Measurements from ENCODE around the gene NDUFC1.

DNA sequence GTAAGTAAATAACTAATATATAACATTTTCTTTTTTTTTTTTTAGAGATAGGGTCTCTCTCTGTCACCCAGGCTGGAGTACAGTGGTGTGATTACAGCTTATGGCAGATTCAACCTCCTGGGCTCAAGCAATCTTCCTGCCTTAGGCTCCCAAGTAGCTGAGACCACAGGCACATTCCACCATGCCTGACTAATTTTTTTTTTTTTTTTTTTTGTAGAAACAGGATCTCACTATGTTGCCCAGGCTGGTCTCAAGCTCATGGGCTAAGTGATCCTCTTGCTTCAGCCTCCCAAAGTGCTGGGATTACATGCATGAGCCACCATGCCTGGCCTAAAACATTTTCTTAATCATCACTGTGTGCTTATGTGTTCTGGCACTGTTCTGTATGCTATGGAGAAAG lies 55.0 kb downstream of the NDUFC1 start:
- TF ChIP-seq RAD21 (IDR thresholded peaks at IDR 0.05; ENCODE audit: low read length) (no peak), POLR2A (IDR thresholded peaks at IDR 0.05; ENCODE audit: low read depth, low read length) (no peak), FOS (IDR thresholded peaks at IDR 0.05; ENCODE audit: low read depth, low read length) (no peak), CHD1 (IDR thresholded peaks at IDR 0.05; ENCODE audit: low read depth, low read length) (no peak), RCOR1 (IDR thresholded peaks at IDR 0.05; ENCODE audit: insufficient replicate concordance, low read length) (no peak), MXI1 (IDR thresholded peaks at IDR 0.05; ENCODE audit: borderline replicate concordance, low read depth, low read length) (no peak), CEBPB (IDR thresholded peaks at IDR 0.05; ENCODE audit: low read depth, low read length) (no peak), BHLHE40 (IDR thresholded peaks at IDR 0.05; ENCODE audit: low read depth, low read length) (no peak), RFX5 (IDR thresholded peaks at IDR 0.05; ENCODE audit: low read depth, low read length) (no peak), MAFK (IDR thresholded peaks at IDR 0.05; ENCODE audit: low read depth, low read length) (no peak)
- TF ChIP-seq, protein P1, sequence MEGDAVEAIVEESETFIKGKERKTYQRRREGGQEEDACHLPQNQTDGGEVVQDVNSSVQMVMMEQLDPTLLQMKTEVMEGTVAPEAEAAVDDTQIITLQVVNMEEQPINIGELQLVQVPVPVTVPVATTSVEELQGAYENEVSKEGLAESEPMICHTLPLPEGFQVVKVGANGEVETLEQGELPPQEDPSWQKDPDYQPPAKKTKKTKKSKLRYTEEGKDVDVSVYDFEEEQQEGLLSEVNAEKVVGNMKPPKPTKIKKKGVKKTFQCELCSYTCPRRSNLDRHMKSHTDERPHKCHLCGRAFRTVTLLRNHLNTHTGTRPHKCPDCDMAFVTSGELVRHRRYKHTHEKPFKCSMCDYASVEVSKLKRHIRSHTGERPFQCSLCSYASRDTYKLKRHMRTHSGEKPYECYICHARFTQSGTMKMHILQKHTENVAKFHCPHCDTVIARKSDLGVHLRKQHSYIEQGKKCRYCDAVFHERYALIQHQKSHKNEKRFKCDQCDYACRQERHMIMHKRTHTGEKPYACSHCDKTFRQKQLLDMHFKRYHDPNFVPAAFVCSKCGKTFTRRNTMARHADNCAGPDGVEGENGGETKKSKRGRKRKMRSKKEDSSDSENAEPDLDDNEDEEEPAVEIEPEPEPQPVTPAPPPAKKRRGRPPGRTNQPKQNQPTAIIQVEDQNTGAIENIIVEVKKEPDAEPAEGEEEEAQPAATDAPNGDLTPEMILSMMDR (conservative IDR thresholded peaks at IDR 0.05; ENCODE audit: low read depth, low read length) = no peak
- TF ChIP-seq, protein P2, sequence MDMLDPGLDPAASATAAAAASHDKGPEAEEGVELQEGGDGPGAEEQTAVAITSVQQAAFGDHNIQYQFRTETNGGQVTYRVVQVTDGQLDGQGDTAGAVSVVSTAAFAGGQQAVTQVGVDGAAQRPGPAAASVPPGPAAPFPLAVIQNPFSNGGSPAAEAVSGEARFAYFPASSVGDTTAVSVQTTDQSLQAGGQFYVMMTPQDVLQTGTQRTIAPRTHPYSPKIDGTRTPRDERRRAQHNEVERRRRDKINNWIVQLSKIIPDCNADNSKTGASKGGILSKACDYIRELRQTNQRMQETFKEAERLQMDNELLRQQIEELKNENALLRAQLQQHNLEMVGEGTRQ (IDR thresholded peaks at IDR 0.05; ENCODE audit: low read depth, low read length) = no peak

Data from IMR-90 (cell line).